Breast epithelium (tissue), 3 donors: ENCODE measurements around the gene BRME1.

Source experiments
- CTCF ChIP-seq, 3 donors: fragments of 450-650 bp; IDR thresholded peaks; one replicate each; pipeline ENCODE4 v1.5.1; 2016 to 2017; ENCODE audit warnings: antibody characterized with exemption in 3 of 3, mild to moderate bottlenecking in 3 of 3, moderate library complexity in 3 of 3
- POLR2A ChIP-seq: fragments of 450-650 bp; IDR thresholded peaks from one replicate; pipeline ENCODE4 v1.6.1; 2016; ENCODE audit warnings: antibody characterized with exemption, mild to moderate bottlenecking, moderate library complexity
- POLR2AphosphoS5 ChIP-seq, 3 donors: sonication (generic); formaldehyde crosslinking; IDR thresholded peaks; one replicate each; pipeline ENCODE4 v1.6.1; 2017; ENCODE audit warnings: antibody characterized with exemption in 3 of 3

GRCh38 chr19:13930402-13930801 lies 24.5 kb upstream of the BRME1 start:
- TF ChIP-seq POLR2A (no peak), POLR2AphosphoS5 (IDR thresholded peaks at IDR 0.05) (no peak), CTCF (IDR thresholded peaks at IDR 0.05) (no peak)
